K562 (cell line): ENCODE data around the gene SFXN3. TPM values are rescaled to one million over a fixed set of nuclear protein-coding genes. Genes with fewer than 3 reads are reported as not detected.

ENCODE experiments used
- KLF1 ChIP-seq: fragments of 450-650 bp; IDR thresholded peaks from 2 replicates; pipeline ENCODE4 v1.6.1; 2016; ENCODE audit warnings: missing genetic modification characterization, missing compliant biosample characterization
- KLF10 ChIP-seq: fragments of 250-450 bp; sonication (Bioruptor Pico); IDR thresholded peaks from 2 replicates; pipeline ENCODE4 v1.6.1; 2021; ENCODE audit warnings: matching md5 sums
- MCM2 ChIP-seq: fragments of 450-650 bp; IDR thresholded peaks from 2 replicates; pipeline ENCODE4 v1.6.1; 2017; ENCODE audit warnings: low read depth, mild to moderate bottlenecking
- SETDB1 ChIP-seq: IDR thresholded peaks from one replicate; pipeline ENCODE4 v1.6.1; 2012; ENCODE audit warnings: low read length, control low read depth, inconsistent platforms
- SRF ChIP-seq, 2 experiments: fragments of 250-450, 450-650 bp in 1 of 2; sonication (Bioruptor Pico) in 1 of 2; sonication (generic) in 1 of 2; formaldehyde crosslinking; IDR thresholded peaks; 2 replicates each; pipeline versions ENCODE4 v1.5.0 to v1.5.1; 2020 to 2022; ENCODE audit warnings: mild to moderate bottlenecking in 1 of 2, missing genetic modification reagents in 1 of 2
- ZNF24 ChIP-seq: fragments of 450-650 bp; IDR thresholded peaks from 2 replicates; pipeline ENCODE4 v1.6.1; 2016
- polyA plus RNA-seq, 8 experiments: library from polyadenylated mRNA; depleted of rRNA in 4 of 8; stranded (reverse) in 5 of 8; unstranded in 3 of 8; fragments of >200 nt; fragmentation: Nextera tagmentation in 2 of 8; fragmentation: Illumina TruSeq in 1 of 8; extraction: Ambion mirVana in 2 of 8; extraction: Trizol in 1 of 8; gene quantifications; 2 replicates each; pipeline versions ENCODE4 v1.2.1 to v1.2.3, GENCODE V29; 2011 to 2014; ENCODE audit warnings: inconsistent platforms in 1 of 8, missing spikeins in 1 of 8
- total RNA-seq, 7 experiments: library from RNA; depleted of rRNA in 6 of 7; stranded (reverse); fragments of >200 nt in 6 of 7; fragmentation: Illumina TruSeq in 2 of 7; extraction: Trizol in 2 of 7; gene quantifications; 2 replicates each; pipeline versions ENCODE4 v1.2.1 to v1.2.3, GENCODE V29; 2011 to 2021; ENCODE audit warnings: low replicate concordance in 1 of 7
- TF ChIP-seq, protein P1 (sequence below): IDR thresholded peaks from 3 replicates; pipeline ENCODE4 v1.6.1; 2011; ENCODE audit warnings: borderline replicate concordance, mild to moderate bottlenecking; ENCODE audit not compliant: insufficient read length, insufficient read depth
- TF ChIP-seq, protein P2 (sequence below): fragments of 250-450 bp; sonication (Bioruptor Pico); IDR thresholded peaks from 2 replicates; pipeline ENCODE4 v1.5.1; 2021; ENCODE audit warnings: mild to moderate bottlenecking
- TF ChIP-seq, protein P3 (sequence below): sonication (generic); formaldehyde crosslinking; IDR thresholded peaks from 2 replicates; pipeline ENCODE4 v1.8.0; 2022; ENCODE audit warnings: mild to moderate bottlenecking, missing genetic modification reagents
- TF ChIP-seq, protein P4 (sequence below): fragments of 250-450 bp; sonication (Bioruptor Pico); IDR thresholded peaks from 2 replicates; pipeline ENCODE4 v1.8.0; 2022; ENCODE audit warnings: moderate library complexity, mild to moderate bottlenecking, inconsistent platforms
- TF ChIP-seq, protein P5 (sequence below): fragments of 250-450 bp; sonication (Bioruptor Pico); IDR thresholded peaks from 2 replicates; pipeline ENCODE4 v1.4.0; 2020; ENCODE audit warnings: mild to moderate bottlenecking, moderate library complexity
- TF ChIP-seq, protein P6 (sequence below): sonication (generic); formaldehyde crosslinking; IDR thresholded peaks from 2 replicates; pipeline ENCODE4 v1.8.0; 2022; ENCODE audit warnings: mild to moderate bottlenecking, missing genetic modification reagents

Gene SFXN3
- total and polyA plus RNA-seq, 9 of the 15 experiments (the other 6 are each of a cell fraction or from before 2014, with no cell fraction given), result 0.24 to 4.6 (median 0.86) TPM

DNA sequence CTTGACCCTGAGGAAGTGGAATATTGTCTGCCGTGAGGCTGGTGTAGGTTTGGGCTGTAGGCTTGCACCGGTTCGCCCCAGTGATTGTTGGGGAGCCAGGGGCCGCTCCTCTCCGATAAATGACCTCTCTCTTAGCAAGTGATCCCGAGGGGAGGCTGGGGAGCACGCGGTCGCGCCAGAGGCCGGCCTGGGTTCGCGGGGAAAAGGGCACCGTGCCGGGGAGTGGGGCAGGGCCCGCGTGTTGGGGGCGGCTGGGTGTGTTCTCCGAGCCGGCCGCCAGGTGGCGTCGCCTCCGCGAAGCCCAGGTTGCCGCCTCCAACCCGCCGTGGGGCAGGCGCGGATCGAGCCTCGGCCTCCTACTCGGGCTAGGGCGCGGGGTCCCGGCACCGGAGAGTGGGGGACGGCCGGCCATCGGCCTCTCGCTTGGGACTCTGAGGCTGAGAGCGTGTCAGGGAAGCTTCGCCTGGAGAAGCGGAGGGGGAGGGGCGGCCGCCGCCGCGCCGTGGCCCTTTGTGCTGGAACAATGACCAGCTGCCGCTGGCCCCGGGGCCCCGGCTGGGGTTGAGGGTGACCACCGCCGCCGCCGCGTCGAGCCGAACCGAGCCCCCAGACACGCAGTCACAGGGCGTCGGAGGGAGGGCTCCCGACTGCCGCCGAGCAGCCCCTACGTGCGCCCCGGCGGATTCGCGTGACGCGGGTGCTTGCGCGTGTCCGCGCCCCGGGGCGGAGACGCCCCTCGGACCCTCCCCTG lies 31.9 kb upstream of the SFXN3 start (continued):
- TF ChIP-seq, protein P1, sequence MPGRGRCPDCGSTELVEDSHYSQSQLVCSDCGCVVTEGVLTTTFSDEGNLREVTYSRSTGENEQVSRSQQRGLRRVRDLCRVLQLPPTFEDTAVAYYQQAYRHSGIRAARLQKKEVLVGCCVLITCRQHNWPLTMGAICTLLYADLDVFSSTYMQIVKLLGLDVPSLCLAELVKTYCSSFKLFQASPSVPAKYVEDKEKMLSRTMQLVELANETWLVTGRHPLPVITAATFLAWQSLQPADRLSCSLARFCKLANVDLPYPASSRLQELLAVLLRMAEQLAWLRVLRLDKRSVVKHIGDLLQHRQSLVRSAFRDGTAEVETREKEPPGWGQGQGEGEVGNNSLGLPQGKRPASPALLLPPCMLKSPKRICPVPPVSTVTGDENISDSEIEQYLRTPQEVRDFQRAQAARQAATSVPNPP, result no peak
- TF ChIP-seq, protein P2, sequence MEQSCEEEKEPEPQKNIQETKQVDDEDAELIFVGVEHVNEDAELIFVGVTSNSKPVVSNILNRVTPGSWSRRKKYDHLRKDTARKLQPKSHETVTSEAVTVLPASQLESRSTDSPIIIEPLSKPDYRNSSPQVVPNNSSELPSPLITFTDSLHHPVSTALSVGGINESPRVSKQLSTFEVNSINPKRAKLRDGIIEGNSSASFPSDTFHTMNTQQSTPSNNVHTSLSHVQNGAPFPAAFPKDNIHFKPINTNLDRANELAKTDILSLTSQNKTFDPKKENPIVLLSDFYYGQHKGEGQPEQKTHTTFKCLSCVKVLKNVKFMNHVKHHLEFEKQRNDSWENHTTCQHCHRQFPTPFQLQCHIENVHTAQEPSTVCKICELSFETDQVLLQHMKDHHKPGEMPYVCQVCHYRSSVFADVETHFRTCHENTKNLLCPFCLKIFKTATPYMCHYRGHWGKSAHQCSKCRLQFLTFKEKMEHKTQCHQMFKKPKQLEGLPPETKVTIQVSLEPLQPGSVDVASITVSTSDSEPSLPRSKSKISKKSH (CRISPR knock-in tag), result no peak
- TF ChIP-seq, protein P3, sequence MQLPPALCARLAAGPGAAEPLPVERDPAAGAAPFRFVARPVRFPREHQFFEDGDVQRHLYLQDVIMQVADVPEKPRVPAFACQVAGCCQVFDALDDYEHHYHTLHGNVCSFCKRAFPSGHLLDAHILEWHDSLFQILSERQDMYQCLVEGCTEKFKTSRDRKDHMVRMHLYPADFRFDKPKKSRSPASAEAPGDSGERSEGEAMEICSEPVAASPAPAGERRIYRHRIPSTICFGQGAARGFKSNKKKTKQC (CRISPR knock-in tag), result no peak; the same call in 1 of the 2 replicates
- no peak for TF ChIP-seq MCM2
- no peak for TF ChIP-seq SETDB1
- no peak for TF ChIP-seq ZNF24
- no peak for TF ChIP-seq KLF10 (CRISPR knock-in tag)
- TF ChIP-seq, protein P4, sequence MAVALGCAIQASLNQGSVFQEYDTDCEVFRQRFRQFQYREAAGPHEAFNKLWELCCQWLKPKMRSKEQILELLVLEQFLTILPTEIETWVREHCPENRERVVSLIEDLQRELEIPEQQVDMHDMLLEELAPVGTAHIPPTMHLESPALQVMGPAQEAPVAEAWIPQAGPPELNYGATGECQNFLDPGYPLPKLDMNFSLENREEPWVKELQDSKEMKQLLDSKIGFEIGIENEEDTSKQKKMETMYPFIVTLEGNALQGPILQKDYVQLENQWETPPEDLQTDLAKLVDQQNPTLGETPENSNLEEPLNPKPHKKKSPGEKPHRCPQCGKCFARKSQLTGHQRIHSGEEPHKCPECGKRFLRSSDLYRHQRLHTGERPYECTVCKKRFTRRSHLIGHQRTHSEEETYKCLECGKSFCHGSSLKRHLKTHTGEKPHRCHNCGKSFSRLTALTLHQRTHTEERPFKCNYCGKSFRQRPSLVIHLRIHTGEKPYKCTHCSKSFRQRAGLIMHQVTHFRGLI (CRISPR knock-in tag), result no peak
- TF ChIP-seq, protein P5, sequence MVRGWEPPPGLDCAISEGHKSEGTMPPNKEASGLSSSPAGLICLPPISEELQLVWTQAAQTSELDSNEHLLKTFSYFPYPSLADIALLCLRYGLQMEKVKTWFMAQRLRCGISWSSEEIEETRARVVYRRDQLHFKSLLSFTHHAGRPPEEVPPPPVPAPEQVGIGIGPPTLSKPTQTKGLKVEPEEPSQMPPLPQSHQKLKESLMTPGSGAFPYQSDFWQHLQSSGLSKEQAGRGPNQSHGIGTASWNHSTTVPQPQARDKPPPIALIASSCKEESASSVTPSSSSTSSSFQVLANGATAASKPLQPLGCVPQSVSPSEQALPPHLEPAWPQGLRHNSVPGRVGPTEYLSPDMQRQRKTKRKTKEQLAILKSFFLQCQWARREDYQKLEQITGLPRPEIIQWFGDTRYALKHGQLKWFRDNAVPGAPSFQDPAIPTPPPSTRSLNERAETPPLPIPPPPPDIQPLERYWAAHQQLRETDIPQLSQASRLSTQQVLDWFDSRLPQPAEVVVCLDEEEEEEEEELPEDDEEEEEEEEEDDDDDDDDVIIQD (CRISPR knock-in tag), result no peak
- TF ChIP-seq SRF (CRISPR knock-in tag; IDR thresholded peaks at IDR 0.05), result no peak
- TF ChIP-seq, protein P6, sequence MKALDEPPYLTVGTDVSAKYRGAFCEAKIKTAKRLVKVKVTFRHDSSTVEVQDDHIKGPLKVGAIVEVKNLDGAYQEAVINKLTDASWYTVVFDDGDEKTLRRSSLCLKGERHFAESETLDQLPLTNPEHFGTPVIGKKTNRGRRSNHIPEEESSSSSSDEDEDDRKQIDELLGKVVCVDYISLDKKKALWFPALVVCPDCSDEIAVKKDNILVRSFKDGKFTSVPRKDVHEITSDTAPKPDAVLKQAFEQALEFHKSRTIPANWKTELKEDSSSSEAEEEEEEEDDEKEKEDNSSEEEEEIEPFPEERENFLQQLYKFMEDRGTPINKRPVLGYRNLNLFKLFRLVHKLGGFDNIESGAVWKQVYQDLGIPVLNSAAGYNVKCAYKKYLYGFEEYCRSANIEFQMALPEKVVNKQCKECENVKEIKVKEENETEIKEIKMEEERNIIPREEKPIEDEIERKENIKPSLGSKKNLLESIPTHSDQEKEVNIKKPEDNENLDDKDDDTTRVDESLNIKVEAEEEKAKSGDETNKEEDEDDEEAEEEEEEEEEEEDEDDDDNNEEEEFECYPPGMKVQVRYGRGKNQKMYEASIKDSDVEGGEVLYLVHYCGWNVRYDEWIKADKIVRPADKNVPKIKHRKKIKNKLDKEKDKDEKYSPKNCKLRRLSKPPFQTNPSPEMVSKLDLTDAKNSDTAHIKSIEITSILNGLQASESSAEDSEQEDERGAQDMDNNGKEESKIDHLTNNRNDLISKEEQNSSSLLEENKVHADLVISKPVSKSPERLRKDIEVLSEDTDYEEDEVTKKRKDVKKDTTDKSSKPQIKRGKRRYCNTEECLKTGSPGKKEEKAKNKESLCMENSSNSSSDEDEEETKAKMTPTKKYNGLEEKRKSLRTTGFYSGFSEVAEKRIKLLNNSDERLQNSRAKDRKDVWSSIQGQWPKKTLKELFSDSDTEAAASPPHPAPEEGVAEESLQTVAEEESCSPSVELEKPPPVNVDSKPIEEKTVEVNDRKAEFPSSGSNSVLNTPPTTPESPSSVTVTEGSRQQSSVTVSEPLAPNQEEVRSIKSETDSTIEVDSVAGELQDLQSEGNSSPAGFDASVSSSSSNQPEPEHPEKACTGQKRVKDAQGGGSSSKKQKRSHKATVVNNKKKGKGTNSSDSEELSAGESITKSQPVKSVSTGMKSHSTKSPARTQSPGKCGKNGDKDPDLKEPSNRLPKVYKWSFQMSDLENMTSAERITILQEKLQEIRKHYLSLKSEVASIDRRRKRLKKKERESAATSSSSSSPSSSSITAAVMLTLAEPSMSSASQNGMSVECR (CRISPR knock-in tag), result peak; percentile 59
- TF ChIP-seq KLF1 (tag), result no peak
